GM18858 (cell line): ENCODE measurements around the gene TMEM179B.
"Not testable (repeated sequence)": the region's sequence is repeated elsewhere in the genome, so short reads cannot be mapped to it uniquely, and the experiment has no call there.

ENCODE experiments used
- ATAC-seq: cut with Tn5 transposase; IDR thresholded peaks from one replicate; pipeline ENCODE4 v1.9.1; 2021; ENCODE audit not compliant: unreplicated experiment

Gene TMEM179B

DNA sequence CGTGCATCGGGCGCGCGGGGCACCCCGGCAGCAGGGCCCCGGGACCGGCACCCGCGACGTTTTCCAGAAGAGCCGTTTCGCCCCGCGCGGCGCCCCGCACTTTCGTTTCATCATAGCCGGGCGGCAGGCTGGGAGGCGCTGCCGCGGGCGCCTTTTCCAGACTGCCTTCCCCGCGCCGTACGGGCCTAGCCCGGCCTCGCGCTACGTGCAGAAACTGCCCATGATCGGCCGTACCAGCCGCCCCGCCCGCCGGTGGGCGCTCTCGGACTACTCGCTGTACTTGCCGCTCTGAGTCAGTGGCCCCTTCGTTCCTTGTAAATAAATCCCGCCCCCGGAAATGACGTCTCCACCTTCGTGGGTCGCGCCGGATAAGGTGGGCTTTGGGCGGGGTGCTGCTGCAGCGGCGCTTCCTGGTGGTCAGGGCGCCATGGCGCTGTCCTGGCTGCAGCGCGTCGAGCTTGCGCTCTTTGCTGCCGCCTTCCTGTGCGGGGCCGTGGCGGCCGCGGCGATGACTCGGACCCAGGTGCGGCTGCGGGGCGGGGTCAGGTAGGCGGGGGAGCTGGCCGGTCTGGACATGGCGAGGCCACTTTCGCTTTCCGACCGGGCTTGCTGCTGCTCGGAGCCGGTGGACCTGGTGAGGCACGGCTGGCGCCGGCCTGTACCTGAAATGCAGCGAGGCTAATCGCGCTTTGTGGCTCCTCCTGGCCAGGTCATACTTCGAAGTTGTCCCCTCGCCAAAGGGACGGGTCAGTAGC lies at the start of gene TMEM179B:
TMEM179B (plus strand) TSS at position 398 of the 755 bp plus-strand sequence; CDS start at position 428, 30 bp downstream.
- peak; percentile 40 for ATAC-seq

DNA sequence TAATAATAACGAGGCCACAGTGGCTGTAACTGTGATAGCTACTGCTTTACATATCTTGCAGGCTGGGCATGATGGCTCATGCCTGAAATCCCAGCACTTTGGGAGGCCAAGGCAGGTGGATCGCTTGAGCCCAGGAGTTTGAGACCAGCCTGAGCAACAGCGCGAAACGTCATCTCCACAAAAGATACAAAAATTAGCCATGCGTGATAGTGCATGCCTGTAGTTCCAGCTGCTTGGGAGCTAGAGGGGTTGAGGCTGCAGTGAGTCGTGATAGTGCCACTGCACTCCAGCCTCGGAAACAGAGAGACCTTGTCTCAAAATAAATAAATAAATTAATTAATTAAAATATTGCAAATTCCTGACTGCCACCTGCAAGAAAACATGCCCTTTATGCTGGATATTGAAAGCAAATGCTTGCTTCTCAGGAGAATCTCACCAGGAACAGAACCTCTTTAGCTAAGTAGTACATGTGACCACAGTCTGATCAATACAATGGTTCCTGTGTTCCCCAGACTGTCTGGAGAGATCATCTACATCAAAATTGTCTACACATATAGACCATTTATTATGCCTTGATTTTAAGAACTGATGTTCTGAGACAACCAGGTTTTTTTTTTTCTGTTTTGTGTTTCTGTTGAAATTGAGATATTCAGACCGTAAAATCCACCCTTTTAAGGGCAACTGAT lies 39.6 kb upstream of the TMEM179B start:
- no peak for ATAC-seq

DNA sequence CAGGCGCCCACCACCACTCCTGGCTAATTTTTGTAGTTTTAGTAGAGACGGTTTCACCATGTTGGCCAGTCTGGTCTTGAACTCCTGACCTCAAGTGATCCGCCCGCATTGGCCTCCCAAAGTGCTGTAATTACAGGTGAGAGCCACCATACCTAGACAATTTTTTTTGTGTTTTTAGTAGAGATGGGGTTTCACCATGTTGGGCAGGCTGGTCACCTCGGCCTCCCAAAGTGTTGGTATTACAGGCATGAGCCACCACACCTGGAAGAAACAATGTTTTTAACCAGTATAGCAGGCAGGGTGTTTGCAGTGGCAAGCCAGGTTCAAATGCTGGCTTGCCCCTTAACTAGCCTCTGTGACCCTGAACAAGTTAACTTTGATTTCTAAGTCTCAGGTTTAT lies 37.3 kb upstream of the TMEM179B start:
- ATAC-seq, result not testable (repeated sequence)

GRCh38 chr11:62752177-62752785 lies 34.9 kb upstream of the TMEM179B start:
- no peak for ATAC-seq

- no peak for ATAC-seq
Observed at GRCh38 chr11:62752994-62753735, 34.0 kb upstream of the TMEM179B start.

DNA sequence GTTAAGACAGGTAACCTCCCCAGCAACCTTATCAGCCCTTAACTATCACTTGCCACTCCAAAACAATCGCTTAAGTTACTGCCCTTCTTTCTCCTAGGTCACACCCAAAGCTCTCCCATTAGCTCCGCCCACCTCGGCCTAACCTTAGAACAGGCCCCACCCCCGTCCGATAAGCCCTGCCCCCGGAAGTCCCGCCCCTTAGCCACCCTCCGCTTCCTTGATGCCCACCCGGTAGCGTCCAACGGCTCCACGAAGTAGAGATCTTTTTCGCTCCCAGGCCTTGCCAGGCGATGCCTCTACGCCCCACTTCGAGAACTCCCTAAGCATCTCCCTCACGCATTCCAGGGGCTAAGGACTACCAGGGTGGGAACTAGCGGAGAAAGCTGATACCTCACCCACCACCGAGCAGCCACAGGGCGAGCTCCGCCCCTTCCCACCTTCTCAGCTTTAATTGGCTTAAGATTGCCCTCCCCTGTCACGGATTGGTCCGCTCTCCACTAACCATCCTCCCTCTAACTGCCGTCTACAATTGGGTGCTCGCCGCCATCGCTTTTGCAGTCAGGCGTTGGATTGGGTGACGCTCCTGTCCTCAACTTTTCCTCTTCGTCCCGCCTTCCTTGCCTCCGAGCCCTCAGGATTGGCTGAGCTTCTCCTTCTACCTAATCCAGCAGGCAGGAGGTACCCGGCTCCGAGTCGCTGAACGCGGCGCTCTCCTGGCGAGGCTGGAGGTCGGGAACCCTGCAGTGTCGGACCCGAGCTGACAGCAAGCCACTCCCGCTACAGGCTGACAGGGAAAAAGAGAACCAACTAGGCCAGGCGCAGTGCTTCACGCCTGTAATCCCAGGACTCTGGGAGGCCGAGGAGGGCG lies 33.2 kb upstream of the TMEM179B start, which contains the start of gene ZBTB3:
ZBTB3 (minus strand) TSS at position 425 of the 868 bp plus-strand sequence. CDS start 496 bp downstream, outside the sequence.
- peak; percentile 84 for ATAC-seq

- ATAC-seq, result no peak
Observed at GRCh38 chr11:62755086-62755615, 32.1 kb upstream of the TMEM179B start.

DNA sequence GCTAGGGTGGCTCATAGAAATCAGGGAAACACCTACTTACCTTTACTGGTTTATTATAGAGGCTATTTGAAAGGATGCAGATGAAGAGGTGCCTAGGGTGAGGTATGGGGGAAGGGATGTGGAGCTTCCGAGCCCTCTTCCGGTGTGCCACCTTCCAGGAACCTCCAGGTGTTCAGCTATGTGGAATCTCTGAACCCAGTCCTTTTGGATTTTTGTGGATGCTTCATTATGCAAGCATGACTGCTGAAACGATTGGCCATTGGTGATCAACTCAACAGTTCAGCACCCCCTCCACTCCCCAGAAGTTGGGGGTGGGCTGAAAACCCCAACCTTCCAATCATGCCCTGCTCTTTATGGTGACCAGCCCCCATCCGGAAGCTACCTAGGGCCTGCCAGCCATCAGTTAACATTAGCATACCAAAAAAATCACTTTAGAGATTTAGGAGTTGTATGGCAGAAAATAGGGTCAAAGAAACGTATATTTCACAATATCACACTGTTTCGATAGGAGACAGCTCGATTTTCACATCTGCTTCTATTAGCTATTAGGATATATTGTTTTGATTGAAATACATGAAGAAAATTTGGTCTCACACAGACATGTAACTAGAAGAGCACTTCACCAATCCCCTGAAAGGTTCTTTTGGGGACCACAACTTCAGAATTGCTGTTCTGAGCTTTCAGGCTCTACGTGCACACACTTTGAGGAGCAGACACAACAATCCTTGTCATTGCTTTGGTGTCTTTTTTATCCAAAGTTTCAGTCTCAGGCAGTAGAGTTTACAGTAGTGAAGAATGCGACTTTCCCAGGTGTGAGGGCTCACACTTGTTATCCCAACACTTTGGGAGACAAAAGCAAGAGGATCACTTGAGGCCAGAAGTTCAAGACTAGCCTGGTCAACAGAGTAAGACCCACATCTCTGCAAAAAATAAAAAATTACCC lies 29.1 kb upstream of the TMEM179B start:
- ATAC-seq, result no peak

- not testable (repeated sequence) for ATAC-seq
Observed at GRCh38 chr11:62760867-62761227, 26.4 kb upstream of the TMEM179B start.

DNA sequence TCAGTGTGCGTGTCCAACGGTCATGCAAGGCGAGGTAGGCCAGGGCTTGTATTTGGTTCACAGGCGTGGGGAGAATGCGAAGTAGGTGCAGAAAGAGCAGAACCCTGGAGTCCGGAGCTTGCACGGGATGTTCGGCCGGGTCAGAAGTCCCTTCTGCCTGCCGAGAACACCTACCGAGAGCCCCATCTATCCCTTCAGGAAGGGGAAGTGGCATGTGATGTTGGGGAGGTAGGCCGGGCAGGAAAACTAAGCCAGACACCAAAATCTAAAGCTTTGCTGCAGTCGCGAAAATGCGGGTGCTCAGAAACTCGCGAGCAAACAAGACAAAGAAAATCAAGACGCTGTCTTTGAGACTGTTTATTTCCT lies 16.4 kb upstream of the TMEM179B start:
- no peak for ATAC-seq

DNA sequence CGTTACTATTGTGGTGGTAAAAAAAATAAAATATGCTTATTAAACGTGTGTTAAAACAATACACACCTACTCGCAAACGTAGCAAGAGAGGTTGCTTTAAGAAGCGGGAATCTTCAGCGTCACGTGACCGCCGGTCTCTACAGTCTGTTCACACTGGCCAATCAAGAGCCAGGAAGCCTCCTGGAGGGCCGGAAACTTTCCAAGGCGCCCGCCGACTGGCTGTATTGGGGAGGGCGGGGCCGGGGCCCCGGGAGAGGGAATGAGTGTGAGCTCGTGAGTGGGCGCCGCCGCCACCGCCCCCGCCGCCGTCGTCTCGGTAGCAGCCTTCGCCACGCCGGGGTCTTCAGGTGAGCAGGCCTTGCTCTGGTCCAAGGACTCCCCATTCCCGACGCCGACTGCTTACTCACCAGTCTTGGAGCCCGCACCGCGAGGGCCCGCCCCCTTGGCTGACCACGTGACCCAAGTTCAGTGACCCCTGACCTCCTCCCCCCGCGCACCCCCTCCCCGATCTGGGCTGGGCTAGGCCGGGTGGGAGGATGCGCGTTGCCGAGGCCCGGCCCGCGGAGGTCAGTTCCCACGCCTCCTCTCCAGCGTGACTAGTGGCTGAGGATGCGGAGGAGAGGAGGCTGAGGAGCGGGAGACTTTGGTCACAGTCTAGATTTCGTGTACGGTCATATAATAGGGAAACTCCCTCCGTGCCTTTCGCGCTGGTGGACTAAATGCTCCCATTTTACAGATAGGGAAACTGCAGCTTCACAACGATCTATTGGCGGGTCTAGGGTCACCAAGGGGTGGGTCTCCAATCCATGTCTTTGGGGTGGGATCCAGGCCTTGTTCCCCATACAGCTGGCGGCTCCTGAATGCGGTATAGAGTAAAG lies 15.8 kb upstream of the TMEM179B start, which contains the start of gene TAF6L:
TAF6L (plus strand) TSS at position 253 of the 878 bp plus-strand sequence. CDS start 4,388 bp downstream, outside the sequence.
- peak; percentile 64 for ATAC-seq

- ATAC-seq, result no peak
Observed at GRCh38 chr11:62774407-62774806, 12.8 kb upstream of the TMEM179B start.

DNA sequence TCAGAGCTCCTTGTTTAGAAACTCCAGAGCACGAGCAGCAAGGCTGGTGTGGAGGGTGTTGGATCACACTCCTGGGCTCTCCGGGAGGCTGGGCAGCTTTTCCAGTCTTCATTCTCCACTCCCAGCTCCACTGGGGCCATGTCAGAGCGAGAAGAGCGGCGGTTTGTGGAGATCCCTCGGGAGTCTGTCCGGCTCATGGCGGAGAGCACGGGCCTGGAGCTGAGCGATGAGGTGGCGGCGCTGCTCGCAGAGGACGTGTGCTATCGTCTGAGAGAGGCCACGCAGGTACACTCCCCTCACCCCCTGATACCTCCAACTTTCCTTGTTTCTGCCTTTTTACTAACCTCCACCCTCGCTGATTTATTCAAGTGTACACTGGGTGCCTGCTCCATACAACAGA lies 11.6 kb upstream of the TMEM179B start:
- no peak for ATAC-seq

- no peak for ATAC-seq
Observed at GRCh38 chr11:62777389-62777788, 9.8 kb upstream of the TMEM179B start.

DNA sequence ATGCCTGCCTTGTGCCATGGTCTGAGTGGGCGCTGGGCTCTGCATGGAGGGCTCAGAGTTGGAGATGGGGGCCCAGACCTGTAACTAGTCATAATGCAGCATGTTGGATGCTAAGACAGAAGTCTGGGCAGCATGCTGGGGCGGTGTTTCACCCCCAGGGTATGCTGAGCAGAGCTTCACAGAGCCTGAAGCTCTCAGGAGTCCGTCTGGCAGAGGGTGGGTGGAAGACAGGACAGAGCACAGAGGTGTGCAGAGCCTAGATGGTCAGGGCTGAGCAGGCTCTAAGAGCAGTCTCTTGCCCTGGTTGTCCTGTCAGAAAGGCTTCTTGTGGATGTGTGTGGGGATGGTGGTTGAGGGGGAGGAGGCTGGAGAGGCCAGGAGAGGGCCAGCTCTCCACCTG lies 8.8 kb upstream of the TMEM179B start:
- ATAC-seq, result no peak

GRCh38 chr11:62782753-62783152 lies 4.4 kb upstream of the TMEM179B start:
- ATAC-seq, result no peak

- peak; percentile 41 for ATAC-seq
Observed at GRCh38 chr11:62786318-62787004, 741 bp upstream of the TMEM179B start.
